OCI-LY3 (cell line): Measurements from ENCODE around the gene KIAA1191.

Experiments
- EZH2phosphoT487 ChIP-seq: fragments of 200-600 bp; shearing (Covaris generic); IDR thresholded peaks from 2 replicates; pipeline ENCODE4 v1.6.1; 2018; ENCODE audit warnings: antibody characterized with exemption, mixed run types, low read depth
- TF ChIP-seq, protein P1 (sequence below): fragments of 200-600, 300-600 bp; sonication (generic); IDR thresholded peaks from 2 replicates; pipeline ENCODE4 v1.5.1; 2014; ENCODE audit warnings: antibody characterized with exemption, low read length, low read depth

DNA sequence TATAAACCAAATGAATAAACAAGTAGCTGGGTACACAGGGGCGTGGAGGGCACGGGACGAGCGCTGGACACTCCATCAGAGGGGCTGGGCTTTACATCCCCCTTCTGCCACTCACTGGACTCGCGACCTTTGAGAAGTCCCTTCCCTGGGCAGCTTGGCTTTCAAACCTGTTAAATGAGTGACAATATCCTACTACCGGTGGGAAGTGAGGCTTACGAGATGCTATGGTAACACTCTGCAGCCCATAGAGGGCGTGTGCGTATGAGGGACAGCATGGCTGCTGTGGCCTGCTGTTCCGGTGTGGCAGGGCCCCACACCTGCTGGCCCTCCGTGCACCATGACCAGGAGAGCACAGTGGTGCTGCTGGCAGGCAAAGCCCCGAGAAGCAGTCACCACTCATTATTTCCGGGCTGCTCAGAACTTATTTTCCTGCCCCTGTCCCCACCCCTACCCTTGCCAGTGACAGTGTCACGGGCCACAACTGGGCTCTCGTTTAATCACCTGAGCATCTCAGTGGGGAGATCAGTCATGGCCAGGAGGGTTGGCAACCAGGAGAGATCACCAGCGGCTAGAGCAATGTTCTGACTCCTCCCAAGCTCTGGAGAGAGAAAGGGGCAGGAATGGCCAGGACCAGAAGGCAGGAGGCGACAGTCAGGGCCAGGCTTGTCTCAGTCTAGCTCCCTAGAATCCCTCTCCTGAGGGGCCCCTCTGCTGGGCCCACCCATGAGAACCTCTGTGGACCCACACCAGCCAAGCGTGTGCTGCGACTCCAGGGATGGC is 44.3 kb upstream of the KIAA1191 start:
- TF ChIP-seq, protein P1, sequence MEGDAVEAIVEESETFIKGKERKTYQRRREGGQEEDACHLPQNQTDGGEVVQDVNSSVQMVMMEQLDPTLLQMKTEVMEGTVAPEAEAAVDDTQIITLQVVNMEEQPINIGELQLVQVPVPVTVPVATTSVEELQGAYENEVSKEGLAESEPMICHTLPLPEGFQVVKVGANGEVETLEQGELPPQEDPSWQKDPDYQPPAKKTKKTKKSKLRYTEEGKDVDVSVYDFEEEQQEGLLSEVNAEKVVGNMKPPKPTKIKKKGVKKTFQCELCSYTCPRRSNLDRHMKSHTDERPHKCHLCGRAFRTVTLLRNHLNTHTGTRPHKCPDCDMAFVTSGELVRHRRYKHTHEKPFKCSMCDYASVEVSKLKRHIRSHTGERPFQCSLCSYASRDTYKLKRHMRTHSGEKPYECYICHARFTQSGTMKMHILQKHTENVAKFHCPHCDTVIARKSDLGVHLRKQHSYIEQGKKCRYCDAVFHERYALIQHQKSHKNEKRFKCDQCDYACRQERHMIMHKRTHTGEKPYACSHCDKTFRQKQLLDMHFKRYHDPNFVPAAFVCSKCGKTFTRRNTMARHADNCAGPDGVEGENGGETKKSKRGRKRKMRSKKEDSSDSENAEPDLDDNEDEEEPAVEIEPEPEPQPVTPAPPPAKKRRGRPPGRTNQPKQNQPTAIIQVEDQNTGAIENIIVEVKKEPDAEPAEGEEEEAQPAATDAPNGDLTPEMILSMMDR = no peak
- no peak for TF ChIP-seq EZH2phosphoT487
